ENCODE measurements around the gene KNTC1. TPM values are rescaled to one million over a fixed set of nuclear protein-coding genes. Genes with fewer than 3 reads are reported as not detected.

The KNTC1 gene
- total and polyA plus RNA-seq, 2 of the 8 experiments (the other 6 are each of a cell fraction or from before 2014, with no cell fraction given), result 52.7 to 80.2 TPM

DNA sequence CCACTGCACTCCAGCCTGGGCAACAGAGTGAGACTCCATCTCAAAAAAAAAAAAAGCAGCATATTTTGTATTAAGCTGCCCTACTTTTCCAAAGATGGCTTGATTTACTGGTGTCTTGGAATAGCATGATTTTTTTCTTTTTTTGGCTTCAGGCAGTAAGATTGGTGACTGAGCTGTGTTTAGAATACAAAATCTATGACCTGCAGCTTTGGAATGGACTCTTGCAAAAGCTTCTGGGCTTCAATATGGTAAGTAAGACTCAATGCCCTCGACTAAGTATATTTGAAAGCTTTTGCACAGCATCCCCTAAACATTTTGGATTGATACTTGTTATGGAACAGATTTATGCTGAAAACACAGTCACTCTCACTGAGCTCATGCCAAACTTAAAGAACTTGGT is 87.8 kb downstream of the KNTC1 start (continued):
- TF ChIP-seq HDAC2 (IDR thresholded peaks at IDR 0.05; ENCODE audit: borderline replicate concordance in 1 of 2, low read depth in 2 of 2, low read length in 2 of 2), result no peak
- no peak for TF ChIP-seq CTCF (IDR thresholded peaks at IDR 0.05; ENCODE audit: control extremely low read depth in 1 of 3, insufficient read depth in 1 of 3, low read depth in 1 of 3, low read length in 3 of 3)
